HFFc6 (cell line): ENCODE data around the gene SEMA5B. TPM values are rescaled to one million over a fixed set of nuclear protein-coding genes. Genes with fewer than 3 reads are reported as not detected.

Experiments
- DNase-seq: peaks from one replicate; pipeline ENCODE4 v3.0.0-alpha.2; 2018
- H3K27ac Mint-ChIP-seq: 2 replicates; pipeline ENCODE4 v1.8.0; 2020; ENCODE audit warnings: mild to moderate bottlenecking, mixed read lengths
- H3K27me3 Mint-ChIP-seq: 2 replicates; pipeline ENCODE4 v1.8.0; 2021; ENCODE audit warnings: mild to moderate bottlenecking, moderate library complexity, mixed read lengths; ENCODE audit not compliant: insufficient read depth
- H3K36me3 Mint-ChIP-seq: 2 replicates; pipeline ENCODE4 v1.8.0; 2021; ENCODE audit warnings: low read depth, mixed read lengths
- H3K4me1 Mint-ChIP-seq: 2 replicates; pipeline ENCODE4 v1.8.0; 2020; ENCODE audit warnings: low read depth, mixed read lengths
- H3K4me3 Mint-ChIP-seq: 2 replicates; pipeline ENCODE4 v1.8.0; 2020; ENCODE audit warnings: mild to moderate bottlenecking, moderate library complexity, mixed read lengths
- H3K9me3 Mint-ChIP-seq: 2 replicates; pipeline ENCODE4 v1.8.0; 2020; ENCODE audit warnings: mild to moderate bottlenecking, mixed read lengths
- total RNA-seq, 6 experiments: library from RNA; stranded (reverse); fragmentation: NEBNext Ultra II Directional; extraction: Animal tissue kit (Norgen Biotek cat#: 25700); gene quantifications; 2 replicates in 1 of 6; 3 replicates in 5 of 6; pipeline ENCODE4 v1.2.3, GENCODE V29; 2021
- TF ChIP-seq, protein P1 (sequence below): fragments of 200-600 bp; sonication (generic); IDR thresholded peaks from 2 replicates; pipeline ENCODE4 v1.5.0; 2021; ENCODE audit warnings: antibody characterized with exemption, mild to moderate bottlenecking

Gene SEMA5B
- total RNA-seq, 6 experiments from 2014 or later = not detected

DNA sequence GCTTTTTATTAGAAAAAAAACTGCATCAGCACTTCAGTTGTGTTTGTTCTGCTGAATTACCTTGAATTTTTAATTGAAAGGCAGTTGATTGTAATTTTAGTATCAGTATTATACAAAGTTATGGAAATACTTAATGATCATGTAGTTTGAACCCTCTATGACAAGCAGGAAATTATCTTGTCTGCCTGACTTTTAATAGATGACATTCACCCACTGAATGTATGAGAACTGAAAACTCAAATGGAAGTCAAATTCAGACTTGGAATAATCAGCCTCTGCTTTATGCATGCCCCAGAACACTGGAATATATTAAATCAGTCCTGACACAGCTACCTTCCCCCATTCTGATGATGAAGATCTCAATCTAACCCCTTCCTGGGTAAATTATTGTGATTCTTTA, 159.2 kb downstream of the SEMA5B start:
- H3K36me3 Mint-ChIP-seq = no peaks in the 10 kb centered on the region
- H3K27me3 Mint-ChIP-seq = no peaks in the 10 kb centered on the region
- no peak for DNase-seq
- no peaks in the 10 kb centered on the region for H3K4me1 Mint-ChIP-seq
- TF ChIP-seq, protein P1, sequence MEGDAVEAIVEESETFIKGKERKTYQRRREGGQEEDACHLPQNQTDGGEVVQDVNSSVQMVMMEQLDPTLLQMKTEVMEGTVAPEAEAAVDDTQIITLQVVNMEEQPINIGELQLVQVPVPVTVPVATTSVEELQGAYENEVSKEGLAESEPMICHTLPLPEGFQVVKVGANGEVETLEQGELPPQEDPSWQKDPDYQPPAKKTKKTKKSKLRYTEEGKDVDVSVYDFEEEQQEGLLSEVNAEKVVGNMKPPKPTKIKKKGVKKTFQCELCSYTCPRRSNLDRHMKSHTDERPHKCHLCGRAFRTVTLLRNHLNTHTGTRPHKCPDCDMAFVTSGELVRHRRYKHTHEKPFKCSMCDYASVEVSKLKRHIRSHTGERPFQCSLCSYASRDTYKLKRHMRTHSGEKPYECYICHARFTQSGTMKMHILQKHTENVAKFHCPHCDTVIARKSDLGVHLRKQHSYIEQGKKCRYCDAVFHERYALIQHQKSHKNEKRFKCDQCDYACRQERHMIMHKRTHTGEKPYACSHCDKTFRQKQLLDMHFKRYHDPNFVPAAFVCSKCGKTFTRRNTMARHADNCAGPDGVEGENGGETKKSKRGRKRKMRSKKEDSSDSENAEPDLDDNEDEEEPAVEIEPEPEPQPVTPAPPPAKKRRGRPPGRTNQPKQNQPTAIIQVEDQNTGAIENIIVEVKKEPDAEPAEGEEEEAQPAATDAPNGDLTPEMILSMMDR = no peak
- H3K27ac Mint-ChIP-seq = no peak overlapping the region
- H3K9me3 Mint-ChIP-seq = no peaks in the 10 kb centered on the region
- no peak overlapping the region for H3K4me3 Mint-ChIP-seq

DNA sequence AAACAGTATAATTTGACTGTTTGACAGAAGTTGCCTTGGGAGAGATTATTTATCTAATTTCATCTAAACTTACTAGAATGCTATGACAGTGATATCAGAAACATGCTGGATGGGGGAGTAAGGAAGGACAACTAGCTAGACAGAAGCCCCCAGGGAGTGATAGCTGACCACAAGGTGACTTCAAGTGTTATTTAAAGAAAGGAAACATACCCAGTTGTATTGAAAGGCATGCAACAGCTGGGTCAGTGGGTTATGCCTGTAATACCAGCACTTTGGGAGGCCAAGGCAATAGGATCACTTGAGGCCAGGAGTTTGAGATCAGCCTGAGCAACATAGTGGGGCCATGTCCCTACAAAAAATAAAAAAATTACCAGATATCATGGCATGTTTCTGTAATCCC, 163.1 kb downstream of the SEMA5B start:
- Mint-ChIP-seq H3K27ac (no peak overlapping the region), H3K27me3 (no peaks in the 10 kb centered on the region), H3K36me3 (no peaks in the 10 kb centered on the region), H3K4me1 (no peaks in the 10 kb centered on the region), H3K9me3 (no peaks in the 10 kb centered on the region), H3K4me3 (no peak overlapping the region)
- no peak for DNase-seq
- TF ChIP-seq, protein P1 = no peak

DNA sequence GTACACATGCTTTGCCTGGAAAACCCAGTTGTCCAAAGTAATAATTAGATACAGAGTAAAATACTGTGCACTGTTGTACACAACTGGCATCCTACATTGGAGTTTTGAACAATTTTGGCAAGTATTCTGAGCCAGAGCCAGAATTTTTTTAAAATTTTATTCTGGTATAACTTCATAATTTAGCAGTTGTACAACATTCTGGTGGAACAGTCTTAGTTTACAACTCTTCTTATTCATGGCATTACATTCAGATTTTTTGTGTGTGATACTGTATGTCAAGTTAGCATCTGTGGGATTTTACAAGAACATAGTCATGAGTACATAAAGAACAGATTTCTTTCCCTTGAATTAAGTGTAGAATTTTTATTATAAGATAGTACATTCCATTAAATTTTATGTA, 165.2 kb downstream of the SEMA5B start:
- peaks cover under 1% of the 10 kb centered on the region for H3K4me1 Mint-ChIP-seq
- DNase-seq = no peak
- TF ChIP-seq, protein P1 = no peak
- H3K36me3 Mint-ChIP-seq = no peaks in the 10 kb centered on the region
- H3K27me3 Mint-ChIP-seq = no peaks in the 10 kb centered on the region
- no peak overlapping the region for H3K4me3 Mint-ChIP-seq
- no peak overlapping the region for H3K27ac Mint-ChIP-seq
- H3K9me3 Mint-ChIP-seq = no peaks in the 10 kb centered on the region

Other genes with a start within 250 kb of the SEMA5B start
- 1 to 10 TPM; 1.5 to 3.2 (median 2.6) TPM for gene HSPBAP1, start 233.9 kb downstream of the SEMA5B start, total RNA-seq
- 10 to 100 TPM; 10.2 to 10.8 (median 10.7) TPM for gene SLC49A4, start 232.7 kb downstream of the SEMA5B start, total RNA-seq
- 10 to 100 TPM; 30.7 to 49.0 (median 38.1) TPM for gene PDIA5, start 39.3 kb upstream of the SEMA5B start, total RNA-seq
- 10 to 100 TPM; 13.7 to 20.8 (median 18.0) TPM for gene SEC22A, start 174.2 kb upstream of the SEMA5B start, total RNA-seq